Hepatic stellate cell (primary cell): ENCODE data around the gene FBXO7.
A peak's percentile ranks its signal among the peaks of the same experiment; 100 is the strongest.

Experiments used
- DNase-seq: peaks from one replicate; pipeline ENCODE4 v3.0.0; 2011; ENCODE audit warnings: low spot score

The FBXO7 gene

GRCh38 chr22:32490279-32490678 lies 15.7 kb downstream of the FBXO7 start:
- DNase-seq = no peak

DNA sequence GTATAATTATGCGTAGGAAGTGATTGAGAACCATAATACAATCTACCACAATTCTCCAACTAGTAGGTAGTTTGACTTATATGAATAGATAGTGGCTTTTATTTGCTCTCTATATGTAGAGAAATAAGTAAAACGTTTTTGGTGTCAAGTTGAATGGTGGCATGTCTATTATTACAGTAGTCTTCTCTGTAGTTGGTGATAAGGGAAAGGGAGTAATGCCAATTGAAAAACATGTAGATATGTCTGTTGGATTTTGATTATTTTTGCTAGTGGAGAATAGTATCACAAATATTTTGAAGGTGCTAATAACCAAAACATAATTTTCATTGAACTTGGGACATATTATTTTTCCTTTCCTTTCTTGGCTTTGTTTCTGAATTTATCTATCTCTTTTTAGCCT lies 17.5 kb downstream of the FBXO7 start:
- DNase-seq = no peak

GRCh38 chr22:32493551-32493950 lies 18.9 kb downstream of the FBXO7 start:
- no peak for DNase-seq

GRCh38 chr22:32494971-32495370 lies 20.4 kb downstream of the FBXO7 start:
- DNase-seq = no peak

GRCh38 chr22:32499666-32500065 lies 25.1 kb downstream of the FBXO7 start:
- no peak for DNase-seq

- DNase-seq = no peak
Measured at GRCh38 chr22:32501836-32502752, 27.5 kb downstream of the FBXO7 start.

DNA sequence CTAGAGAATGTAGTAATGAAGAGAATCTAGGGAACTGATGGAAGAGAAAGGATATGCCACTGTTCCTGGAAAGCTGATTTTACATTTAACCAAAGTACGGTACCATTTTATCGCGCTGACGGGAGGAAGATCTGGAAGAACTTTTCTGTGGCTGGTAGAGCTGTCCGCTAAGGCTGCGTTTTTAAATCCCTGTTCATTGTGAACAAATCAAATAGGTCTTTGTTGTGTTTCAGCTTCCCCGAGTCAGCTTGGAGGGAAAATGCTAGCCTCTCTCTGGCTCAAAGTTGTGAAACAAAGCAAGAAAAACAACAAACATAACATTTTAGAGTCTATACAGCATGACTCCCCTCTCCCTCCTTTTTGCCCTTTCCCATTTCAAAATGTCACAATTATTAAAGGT lies 34.4 kb downstream of the FBXO7 start:
- DNase-seq = no peak

DNA sequence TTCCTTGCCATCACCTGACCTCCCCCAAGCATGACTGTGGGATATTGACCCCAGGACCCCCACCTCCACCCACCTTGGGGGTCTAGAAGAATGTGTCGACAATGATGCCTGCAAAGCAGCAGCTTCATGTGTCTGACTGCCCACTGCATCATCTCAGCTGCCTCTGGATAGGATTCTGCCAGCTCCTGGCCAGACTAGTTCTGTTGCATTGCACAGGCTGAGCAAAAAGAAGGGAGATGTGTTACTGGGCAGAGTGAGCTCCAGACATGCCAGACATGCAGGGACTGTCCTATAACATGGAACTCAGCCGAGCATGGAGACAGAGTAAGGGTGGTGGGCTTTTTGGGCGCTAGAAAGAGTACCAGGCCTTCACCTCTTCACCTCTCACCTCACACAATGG lies 36.7 kb downstream of the FBXO7 start:
- no peak for DNase-seq

GRCh38 chr22:32511776-32512175 lies 37.2 kb downstream of the FBXO7 start:
- DNase-seq = no peak

DNA sequence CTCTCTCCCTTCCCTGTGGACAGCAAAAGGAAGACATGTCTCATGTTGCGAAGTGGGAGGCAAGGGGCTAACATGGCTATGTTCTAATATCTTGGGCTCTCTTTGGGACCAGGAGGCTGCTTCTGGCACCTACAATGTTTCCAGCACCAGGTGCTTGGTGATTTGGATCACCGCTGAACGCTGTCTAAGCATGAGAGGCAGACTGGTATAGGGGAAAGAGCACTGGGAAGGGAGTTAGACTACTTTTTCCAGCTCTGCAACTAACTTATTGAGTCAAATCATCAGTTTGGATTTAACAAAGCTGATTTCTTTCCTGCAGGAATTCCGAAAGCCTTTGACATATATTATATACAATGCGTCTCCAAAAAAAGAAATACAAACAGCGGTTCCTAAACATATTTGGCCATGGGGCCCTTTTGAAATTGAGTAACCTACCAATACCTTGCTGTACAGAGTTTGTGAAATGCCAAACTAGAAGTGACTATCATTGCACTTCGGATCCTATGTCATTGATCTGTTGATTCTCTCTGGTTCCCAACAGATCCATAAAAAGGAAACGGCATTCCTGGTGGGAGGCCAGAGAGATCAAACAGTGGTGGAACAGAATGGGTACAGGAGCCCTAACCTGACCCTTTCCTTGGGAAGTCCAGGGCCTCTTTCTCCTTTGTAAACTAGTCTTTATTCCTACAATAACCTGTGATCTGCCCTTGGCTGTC lies 37.8 kb downstream of the FBXO7 start:
- DNase-seq = no peak

GRCh38 chr22:32515084-32515483 lies 40.5 kb downstream of the FBXO7 start:
- no peak for DNase-seq

DNA sequence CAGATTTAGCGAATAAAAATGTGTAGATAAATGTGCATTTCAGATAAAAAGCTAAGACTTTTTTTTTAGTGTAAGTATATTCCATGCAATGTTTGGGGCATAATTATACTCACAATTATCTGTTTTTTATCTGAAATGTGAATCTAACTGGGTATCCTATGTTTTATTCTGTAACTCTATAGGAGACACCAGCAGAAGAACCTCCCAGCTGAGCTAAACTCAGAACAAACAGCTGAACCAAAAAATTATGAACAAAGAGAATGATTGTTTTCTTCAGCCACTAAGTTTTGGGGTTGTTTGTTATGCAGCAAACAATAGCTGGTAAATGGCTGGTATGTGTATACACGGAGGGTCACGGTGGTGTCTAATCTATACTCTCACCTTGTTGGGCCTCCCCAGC lies 42.9 kb downstream of the FBXO7 start:
- no peak for DNase-seq

DNA sequence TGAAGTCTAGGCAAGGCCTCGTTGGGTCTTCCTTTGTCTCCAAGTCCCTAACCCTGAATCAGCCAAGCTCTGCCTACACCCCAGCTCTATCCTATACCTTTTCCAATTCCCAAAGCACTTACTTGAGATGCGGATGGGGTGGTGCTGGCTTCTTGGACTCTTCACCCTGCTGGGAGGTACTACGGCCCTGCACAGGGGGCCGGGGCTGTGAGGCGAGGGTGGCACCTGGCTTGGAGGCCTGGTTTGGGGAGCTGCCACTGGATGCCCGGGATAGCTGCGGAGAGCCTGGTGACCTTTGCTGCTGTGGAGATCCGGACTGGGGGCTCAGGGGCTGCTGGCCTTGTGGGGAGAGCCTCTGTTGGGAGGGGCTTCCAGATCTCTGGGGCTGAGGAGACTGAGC lies 43.3 kb downstream of the FBXO7 start:
- DNase-seq = no peak

DNA sequence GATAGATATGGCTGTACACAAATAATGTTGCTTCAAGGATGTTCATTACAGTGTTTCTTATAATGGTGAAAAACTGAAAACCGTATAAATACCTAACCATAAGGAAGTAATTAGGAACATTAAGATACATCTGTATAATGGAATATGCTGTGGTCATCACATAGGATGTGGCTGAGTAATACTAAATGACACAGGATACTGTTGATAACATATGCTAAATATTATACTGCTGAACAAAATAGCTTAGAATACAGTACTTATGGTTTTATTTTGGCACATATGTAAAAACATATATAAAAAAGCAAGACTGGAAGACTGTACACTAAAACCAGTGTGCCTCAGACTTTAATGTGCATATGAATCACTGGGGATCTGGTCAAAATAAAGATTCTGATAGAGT lies 43.8 kb downstream of the FBXO7 start:
- DNase-seq = no peak

GRCh38 chr22:32518848-32519247 lies 44.2 kb downstream of the FBXO7 start:
- DNase-seq = no peak

DNA sequence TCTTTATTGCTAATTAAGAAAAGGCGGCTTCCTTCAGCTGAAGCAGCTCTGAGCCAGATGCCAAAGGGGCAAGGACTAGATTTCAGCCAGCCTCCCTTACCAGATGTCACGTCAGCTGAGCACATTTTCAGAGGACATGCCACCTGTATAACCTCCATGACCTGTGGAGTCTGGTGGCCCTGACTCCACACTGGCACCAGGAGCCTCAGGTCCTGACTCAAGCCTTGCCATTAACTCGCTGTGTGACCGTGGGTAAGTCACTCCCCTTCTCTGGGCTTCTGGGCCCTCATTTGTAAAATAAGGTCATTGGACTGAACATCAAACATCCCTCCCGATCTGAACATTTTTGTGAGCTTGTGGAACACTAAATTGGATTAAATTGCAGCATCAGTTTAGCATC lies 46.0 kb downstream of the FBXO7 start:
- DNase-seq = no peak

- no peak for DNase-seq
Measured at GRCh38 chr22:32522237-32522636, 47.6 kb downstream of the FBXO7 start.

DNA sequence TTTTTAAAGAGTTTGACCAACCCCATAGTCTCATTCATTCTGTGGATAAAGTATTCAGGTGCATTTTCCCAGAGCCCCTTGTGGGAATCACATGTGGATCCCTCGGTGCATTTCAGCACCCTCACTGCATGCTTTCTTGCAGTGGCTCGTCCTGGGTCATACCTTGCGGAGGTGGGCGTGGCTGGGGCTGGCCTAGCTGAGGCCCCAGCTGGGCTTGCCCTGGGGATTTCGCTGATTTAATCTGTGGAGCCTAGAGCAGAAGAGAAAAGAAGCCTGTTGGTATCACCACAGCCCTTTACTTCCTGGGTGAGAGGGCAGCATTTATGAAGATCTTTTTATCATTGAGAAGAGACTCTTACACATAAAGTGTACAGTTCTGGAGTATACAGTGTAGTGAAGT lies 53.1 kb downstream of the FBXO7 start:
- no peak for DNase-seq

GRCh38 chr22:32528316-32528715 lies 53.7 kb downstream of the FBXO7 start:
- no peak for DNase-seq

DNA sequence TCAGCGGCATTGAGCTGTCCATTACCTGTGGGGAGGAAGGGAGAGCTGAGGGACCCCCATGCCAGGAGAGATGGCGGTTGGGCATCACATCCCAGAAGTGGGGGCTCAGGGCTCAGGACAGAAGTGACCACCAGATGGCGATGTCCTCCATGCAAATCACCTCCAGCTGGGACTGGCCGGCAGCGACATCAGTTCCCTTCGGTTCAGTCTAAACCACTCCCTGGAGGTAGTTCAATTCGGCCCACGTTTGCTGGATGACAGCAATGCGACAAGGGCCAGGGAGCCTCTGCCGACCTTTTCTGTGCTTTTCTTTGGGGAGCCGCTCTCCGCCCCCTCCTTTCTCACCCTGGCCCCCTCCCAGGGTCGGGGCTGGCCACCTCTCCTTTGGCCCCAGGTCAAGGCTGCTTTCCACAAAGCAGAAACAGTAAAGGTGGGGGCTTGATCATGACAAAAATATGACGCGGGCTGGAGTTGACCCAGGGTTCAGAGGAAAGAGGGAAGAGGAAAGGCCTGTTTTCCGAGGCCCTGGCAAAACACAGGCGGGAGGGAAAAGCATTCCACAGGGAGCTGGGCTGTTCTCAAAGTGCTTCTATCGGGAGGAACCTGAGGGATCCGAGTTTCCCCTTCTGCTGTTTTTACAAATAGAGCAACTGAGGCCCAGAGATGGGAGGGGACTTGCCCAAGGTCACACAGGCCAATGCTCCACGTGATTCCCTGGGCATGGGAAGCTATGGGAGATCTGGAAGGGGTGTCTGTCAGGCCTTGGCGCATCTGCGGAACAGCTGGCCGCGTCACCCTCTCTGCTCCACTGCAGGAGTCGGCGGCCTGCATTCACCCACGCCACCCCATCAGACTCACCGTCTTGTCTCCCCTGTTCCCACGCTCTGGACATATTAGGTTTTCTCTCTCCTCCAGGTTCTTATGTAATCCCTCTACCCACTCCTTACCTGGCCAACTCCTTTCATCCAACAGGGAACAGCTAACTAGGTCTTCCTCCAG lies 54.7 kb downstream of the FBXO7 start:
- DNase-seq = peak; percentile 94

DNA sequence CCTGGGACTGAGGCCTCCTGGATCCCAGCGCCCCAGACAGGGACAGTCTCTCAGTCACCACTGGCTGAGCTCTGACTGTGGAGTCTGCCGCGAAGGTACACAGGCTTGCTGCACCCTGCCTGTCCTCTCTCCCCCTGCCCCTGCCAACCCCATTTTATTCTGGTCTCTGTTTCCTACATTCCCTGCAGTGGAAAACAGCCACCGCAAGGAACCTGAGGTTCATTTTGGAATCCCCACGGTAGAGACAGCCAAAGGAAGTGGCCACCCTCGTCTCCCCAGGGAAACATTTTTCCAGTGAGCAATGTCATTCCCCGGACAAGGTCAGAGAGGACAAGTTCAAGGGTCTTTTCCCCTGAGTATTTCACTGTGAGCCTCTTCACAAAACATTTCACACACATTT lies 56.6 kb downstream of the FBXO7 start:
- DNase-seq = peak; percentile 53
